Measurements from ENCODE around the gene MAP1LC3B.

The MAP1LC3B gene

GRCh38 chr16:87420026-87421002, 28.2 kb downstream of the MAP1LC3B start:
- H3K9ac ChIP-seq (ENCODE audit: low read depth, low read length, poor library complexity, severe bottlenecking): no peak overlapping the region

GRCh38 chr16:87421003-87421912, 29.1 kb downstream of the MAP1LC3B start:
- Histone ChIP-seq H3K9me3 (ENCODE audit: insufficient read depth, low read depth, low read length) (no peaks in the 10 kb centered on the region), H3F3A (ENCODE audit: low read depth) (no peaks in the 10 kb centered on the region), H2AFZ (ENCODE audit: low read length) (no peak overlapping the region), H4K20me1 (ENCODE audit: insufficient read depth, low read length, poor library complexity, severe bottlenecking) (no peaks in the 10 kb centered on the region), H3K9me2 (replicated peaks; ENCODE audit: low read depth, low read length) (no peaks in the 10 kb centered on the region), H3K27me3 (ENCODE audit: insufficient read depth, low read length, poor library complexity, severe bottlenecking) (no peaks in the 10 kb centered on the region), H3K4me3 (ENCODE audit: low read length, poor library complexity, severe bottlenecking) (no peak overlapping the region), H3K4me2 (ENCODE audit: low read depth, low read length, poor library complexity, severe bottlenecking) (no peak overlapping the region), H3K4me1 (ENCODE audit: insufficient read depth, low read length, poor library complexity, severe bottlenecking) (no peaks in the 10 kb centered on the region), H3K36me3 (ENCODE audit: insufficient read depth, low read length) (no peaks in the 10 kb centered on the region), H3K79me2 (ENCODE audit: insufficient read depth, low read length) (no peaks in the 10 kb centered on the region), H3K9ac (ENCODE audit: low read depth, low read length, poor library complexity, severe bottlenecking) (no peak overlapping the region)
- TF ChIP-seq EZH2phosphoT487 (IDR thresholded peaks at IDR 0.05; ENCODE audit: borderline replicate concordance) (no peak), CTCF (conservative IDR thresholded peaks at IDR 0.05; ENCODE audit: low read length) (no peak)

More at GRCh38 chr16:87420026-87421002, 28.2 kb downstream of the MAP1LC3B start:
- no peaks in the 10 kb centered on the region for H3K36me3 ChIP-seq (ENCODE audit: insufficient read depth, low read length)
- H3K4me1 ChIP-seq (ENCODE audit: insufficient read depth, low read length, poor library complexity, severe bottlenecking): no peaks in the 10 kb centered on the region
- no peak overlapping the region for H2AFZ ChIP-seq (ENCODE audit: low read length)
- H3K79me2 ChIP-seq (ENCODE audit: insufficient read depth, low read length): no peaks in the 10 kb centered on the region
- no peaks in the 10 kb centered on the region for H3K27me3 ChIP-seq (ENCODE audit: insufficient read depth, low read length, poor library complexity, severe bottlenecking)
- TF ChIP-seq EZH2phosphoT487 (IDR thresholded peaks at IDR 0.05; ENCODE audit: borderline replicate concordance) (no peak), CTCF (conservative IDR thresholded peaks at IDR 0.05; ENCODE audit: low read length) (peak; percentile 43)
- no peaks in the 10 kb centered on the region for H3F3A ChIP-seq (ENCODE audit: low read depth)
- H3K4me2 ChIP-seq (ENCODE audit: low read depth, low read length, poor library complexity, severe bottlenecking): no peak overlapping the region
- no peaks in the 10 kb centered on the region for H3K9me2 ChIP-seq (replicated peaks; ENCODE audit: low read depth, low read length)
- no peak overlapping the region for H3K4me3 ChIP-seq (ENCODE audit: low read length, poor library complexity, severe bottlenecking)
- H3K9me3 ChIP-seq (ENCODE audit: insufficient read depth, low read depth, low read length): no peaks in the 10 kb centered on the region
- H4K20me1 ChIP-seq (ENCODE audit: insufficient read depth, low read length, poor library complexity, severe bottlenecking): no peaks in the 10 kb centered on the region

- Histone ChIP-seq H3K9ac (ENCODE audit: low read depth, low read length, poor library complexity, severe bottlenecking) (no peak overlapping the region), H4K20me1 (ENCODE audit: insufficient read depth, low read length, poor library complexity, severe bottlenecking) (no peaks in the 10 kb centered on the region), H2AFZ (ENCODE audit: low read length) (no peak overlapping the region), H3K4me1 (ENCODE audit: insufficient read depth, low read length, poor library complexity, severe bottlenecking) (no peaks in the 10 kb centered on the region), H3K27me3 (ENCODE audit: insufficient read depth, low read length, poor library complexity, severe bottlenecking) (no peaks in the 10 kb centered on the region), H3K36me3 (ENCODE audit: insufficient read depth, low read length) (no peaks in the 10 kb centered on the region), H3F3A (ENCODE audit: low read depth) (no peaks in the 10 kb centered on the region), H3K9me2 (replicated peaks; ENCODE audit: low read depth, low read length) (no peaks in the 10 kb centered on the region), H3K79me2 (ENCODE audit: insufficient read depth, low read length) (no peaks in the 10 kb centered on the region), H3K9me3 (ENCODE audit: insufficient read depth, low read depth, low read length) (no peaks in the 10 kb centered on the region), H3K4me2 (ENCODE audit: low read depth, low read length, poor library complexity, severe bottlenecking) (no peak overlapping the region), H3K4me3 (ENCODE audit: low read length, poor library complexity, severe bottlenecking) (no peak overlapping the region)
- no peak for TF ChIP-seq CTCF (conservative IDR thresholded peaks at IDR 0.05; ENCODE audit: low read length)
- no peak for TF ChIP-seq EZH2phosphoT487 (IDR thresholded peaks at IDR 0.05; ENCODE audit: borderline replicate concordance)
These were observed 30.0 kb downstream of the MAP1LC3B start for GRCh38 chr16:87422106-87422505.

All from Loucy (cell line).